EH (cell line): Measurements from ENCODE around the gene GIGYF2.

Experiments used
- DNase-seq: peaks from one replicate; pipeline ENCODE4 v3.0.0-alpha.2; 2015; ENCODE audit warnings: low read depth

GIGYF2 gene

DNA sequence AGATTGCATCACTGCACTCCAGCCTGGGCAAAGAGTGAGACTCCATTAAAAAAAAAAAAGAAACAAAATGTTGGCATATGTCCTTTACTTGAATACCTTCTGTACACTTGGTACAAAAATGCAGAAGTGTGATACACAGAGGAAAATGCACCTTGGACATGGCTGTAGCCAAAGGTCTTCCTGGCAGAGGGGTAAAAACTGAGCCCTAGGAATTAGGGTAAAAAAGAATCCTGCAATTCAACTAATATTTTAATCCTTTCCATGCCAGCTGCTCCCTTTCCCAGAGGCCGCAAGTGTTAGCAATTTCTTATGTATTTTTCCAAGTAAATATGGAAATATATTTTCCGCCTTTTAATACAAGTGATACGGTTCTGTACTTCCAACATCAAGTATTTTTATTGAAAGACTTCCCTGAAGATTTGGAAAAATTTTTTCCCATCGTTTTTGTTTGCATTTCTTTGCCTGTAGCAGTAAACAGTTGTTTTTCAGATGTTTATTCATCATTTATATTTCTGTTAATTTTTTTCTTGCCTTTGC is 53.1 kb downstream of the GIGYF2 start:
- no peak for DNase-seq

DNA sequence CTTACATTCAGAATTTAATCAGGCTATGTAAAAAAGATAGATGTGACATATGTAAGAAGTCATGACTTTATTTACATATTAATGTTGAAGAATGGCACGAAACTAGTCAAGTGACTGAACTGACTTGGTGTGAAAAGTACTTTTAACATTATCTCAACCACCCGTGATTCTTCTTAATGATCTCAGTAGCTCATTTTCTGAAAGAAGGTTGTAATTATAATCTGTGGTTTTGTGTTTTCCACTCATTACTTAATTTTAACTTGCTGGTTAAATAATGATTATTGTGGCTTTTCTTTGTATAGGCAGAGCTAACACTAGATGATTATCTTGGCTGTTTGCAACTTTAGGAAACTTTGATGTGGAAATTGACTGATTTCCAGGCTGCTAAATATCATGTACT is 60.8 kb downstream of the GIGYF2 start:
- DNase-seq = no peak

DNA sequence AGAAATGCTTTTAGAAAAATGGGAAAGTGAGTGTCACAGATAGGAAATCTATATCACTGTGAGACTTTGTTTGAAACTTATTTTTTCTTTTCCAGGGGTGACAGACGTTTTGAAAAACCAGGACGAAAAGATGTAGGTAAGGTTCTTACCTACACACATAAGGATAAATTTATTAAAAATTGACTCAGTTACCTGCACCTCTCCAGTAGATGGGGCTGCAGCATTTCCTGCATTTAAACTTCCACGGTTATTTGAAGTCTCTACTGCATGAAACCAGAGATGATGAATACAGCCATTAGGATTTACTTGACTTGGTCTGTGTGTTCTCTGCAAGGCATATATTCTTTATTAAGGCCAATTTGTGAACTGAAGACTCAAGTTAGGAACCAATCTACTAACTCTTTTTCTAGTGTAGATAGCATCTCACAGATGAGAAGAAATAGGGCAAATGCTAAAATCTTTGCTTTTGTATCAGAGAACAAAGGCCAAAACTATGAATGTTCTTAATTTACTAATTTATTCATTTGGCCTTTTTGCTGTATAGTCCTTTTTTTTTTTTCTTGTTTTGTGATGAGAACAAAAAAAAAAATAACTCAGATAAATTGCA is 64.3 kb downstream of the GIGYF2 start:
- DNase-seq = peak; percentile 46

DNA sequence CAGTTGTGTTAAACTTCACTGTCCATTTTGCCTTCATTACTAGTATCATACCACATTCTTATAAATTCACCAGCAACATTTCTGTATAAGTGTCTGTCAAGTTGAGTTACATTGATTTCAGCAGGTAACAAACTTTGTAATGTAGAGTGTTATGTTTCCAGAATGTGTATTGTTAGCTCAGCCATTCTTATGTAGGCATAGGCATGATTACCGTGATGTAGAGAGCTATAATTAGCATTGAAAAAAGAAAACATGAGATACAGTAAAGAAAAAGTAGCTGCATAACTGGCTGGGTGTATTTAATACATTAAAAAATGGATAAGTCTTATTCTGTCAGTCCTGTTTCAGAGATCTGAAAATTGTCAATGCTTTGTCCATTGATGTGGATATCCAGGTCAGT is 70.7 kb downstream of the GIGYF2 start:
- no peak for DNase-seq

DNA sequence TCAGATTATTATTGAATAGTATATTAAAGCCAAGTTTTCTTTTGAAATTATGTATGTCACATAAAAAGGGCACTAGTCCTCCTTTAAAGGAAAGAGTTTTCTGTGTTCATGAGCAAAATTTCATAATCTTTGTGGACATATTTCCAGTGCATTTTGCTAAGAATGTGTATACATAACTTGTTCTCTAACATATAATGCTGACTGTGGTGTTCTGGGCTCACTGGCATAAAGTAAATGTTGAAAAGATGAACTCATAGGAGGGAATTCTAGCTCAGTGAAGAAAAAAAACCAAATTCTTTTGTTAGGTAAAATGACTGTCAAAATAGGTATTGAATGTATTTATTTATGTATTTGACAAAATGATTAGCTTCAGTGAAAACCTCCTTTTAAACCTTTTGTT is 73.1 kb downstream of the GIGYF2 start:
- DNase-seq = no peak

DNA sequence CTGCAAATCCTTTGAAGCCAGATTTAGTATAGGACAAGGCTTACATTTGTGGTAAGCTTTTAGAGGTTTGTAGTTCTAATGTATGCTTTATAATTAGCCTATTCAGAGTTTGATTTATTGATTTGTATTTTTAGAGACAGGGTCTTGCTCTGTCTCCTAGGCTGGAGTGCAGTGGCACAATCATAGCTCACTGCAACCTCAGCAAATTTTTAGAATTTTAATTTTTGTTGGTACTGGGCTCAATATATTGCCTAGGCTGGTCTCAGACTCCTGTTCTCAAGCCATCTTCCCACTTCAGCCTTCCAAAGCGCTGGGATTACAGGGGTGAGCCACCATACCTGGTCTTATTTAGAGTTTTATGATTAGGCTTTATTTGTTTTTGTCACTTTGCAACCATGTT is 74.7 kb downstream of the GIGYF2 start:
- DNase-seq = no peak

DNA sequence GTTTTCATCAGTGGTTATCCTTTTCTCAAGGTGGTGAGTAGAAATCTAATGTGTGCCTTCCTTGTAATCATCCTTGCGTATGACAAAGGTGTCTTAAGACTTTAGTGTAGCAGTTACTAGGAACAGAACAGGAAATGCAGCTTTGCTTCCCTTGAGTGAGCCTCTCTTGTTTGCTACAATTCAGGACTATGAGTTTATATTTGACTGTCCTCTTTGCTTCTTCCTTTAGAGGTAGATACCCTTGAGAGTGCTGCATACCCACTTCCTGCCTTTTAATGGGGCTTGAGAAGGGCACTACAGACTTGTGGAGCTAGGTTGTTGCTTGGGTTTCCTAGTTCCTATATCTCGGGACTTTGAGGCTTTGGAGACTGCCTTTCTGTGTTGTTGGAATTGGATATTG is 75.4 kb downstream of the GIGYF2 start:
- DNase-seq = no peak

DNA sequence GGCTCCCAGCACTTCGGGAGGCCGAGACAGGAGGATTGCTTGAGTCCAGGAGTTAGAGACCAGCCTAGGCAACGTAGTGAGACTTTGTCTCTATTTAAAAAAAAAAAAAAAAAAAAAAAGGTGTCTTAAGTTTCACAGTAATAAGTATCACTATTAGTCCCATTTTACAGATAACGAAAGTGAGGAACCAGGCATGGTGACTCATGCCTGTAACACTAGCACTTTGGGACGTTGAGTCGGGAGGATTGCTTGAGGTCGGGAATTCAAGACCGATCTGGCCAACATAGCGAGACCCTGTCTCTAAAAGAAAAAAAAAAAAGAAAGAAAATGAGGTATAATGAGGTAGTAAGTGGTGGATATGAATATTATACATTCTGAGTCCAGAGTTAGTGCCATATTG is 76.7 kb downstream of the GIGYF2 start:
- no peak for DNase-seq

DNA sequence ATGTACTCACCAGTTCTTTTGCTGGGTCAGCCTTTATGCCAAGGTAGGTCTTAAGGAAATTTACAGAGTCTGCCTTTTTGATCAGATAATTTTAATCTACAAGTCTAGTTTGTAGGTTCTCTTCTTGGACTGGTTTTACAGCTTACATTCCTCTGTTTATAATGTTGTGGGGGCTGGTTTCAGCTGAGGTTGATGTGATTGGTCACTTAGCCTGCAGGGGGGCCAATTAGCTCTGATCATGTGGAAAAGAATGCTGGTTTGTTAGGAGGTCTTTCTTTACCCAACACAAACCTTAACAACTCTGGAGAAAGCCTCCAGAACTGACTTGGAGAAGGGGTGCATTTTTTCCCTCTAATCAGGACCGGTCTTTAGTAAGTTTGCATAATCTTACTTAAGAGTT is 79.3 kb downstream of the GIGYF2 start, which contains the start of gene KCNJ13:
KCNJ13 (minus strand) TSS at position 131 of the 400 bp plus-strand sequence. CDS start 5,203 bp downstream, outside the sequence.
- peak; percentile 61 for DNase-seq

DNA sequence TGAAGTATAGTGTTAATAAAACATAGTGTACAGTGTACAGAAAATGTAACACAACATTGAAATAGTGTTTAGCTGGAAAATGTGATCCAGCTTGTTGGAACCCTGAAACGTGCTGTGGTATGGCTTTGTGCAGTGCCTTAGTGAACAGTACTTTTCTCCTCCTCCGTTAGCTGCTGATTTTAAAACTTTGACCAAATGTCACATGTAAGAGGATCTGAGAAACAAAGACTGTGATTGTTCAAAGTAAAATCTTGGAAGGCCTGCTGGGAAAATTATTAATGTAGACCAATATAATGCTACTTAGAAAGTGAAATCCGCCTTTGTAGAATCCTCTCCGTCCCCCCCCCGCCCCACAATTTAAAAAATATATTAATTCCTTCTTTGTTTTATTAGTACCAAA is 80.1 kb downstream of the GIGYF2 start:
- no peak for DNase-seq

DNA sequence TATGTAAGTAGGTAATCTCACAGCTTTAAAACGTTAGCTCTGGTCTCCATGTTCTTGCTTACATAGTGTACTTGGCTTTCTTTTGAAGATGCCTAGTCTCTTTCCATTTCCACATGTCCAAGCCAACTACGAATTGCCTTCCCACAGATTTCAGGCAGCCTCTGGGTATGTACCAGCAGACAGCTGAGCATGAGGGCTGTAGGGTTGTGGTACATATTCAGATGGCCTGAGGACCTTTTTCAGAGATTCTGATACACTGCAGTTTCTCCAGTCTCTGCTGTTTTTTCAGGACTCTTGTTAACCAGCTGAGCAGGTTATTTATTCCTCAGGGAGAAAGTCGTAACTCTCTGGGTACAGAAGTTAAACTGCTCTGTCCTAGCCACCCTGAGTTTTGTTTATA is 82.3 kb downstream of the GIGYF2 start:
- no peak for DNase-seq

DNA sequence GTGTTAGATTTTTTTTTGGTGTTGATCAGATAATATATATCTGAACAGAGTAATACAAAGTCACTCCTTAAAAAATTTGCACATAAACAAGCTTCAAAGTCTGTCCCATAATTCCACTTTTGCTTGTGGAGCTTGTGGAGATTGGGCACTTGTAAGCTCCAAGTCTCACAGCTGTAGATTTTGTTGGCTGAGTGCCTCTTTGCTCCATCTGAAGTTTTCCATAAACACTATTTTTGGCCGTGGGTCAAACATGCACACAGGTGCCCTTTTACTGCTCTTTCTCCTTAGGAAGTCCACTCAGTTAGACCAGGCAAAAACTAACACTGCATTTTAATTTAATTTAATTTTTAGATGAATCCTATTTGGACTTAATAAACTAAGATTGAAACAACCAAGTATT is 82.8 kb downstream of the GIGYF2 start:
- DNase-seq = no peak

DNA sequence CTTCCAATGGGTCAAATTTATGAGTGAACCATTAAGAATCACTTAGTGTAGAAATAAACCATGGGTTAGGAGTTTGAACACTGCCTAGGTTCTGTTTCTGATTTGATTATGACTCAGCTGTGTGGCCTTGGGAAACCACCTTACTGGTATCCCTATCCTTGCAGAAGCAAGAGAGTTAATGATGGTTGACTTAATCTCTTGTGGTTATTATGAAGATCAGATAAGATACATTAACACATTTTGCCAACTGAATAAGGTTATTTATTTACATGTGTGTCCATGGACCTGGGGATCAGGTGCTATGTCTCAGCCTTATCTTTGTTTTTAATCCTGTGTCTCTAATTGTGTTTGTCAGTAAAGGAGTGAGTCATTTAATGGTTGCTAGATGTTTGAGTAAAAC is 84.6 kb downstream of the GIGYF2 start:
- peak; percentile 68 for DNase-seq

DNA sequence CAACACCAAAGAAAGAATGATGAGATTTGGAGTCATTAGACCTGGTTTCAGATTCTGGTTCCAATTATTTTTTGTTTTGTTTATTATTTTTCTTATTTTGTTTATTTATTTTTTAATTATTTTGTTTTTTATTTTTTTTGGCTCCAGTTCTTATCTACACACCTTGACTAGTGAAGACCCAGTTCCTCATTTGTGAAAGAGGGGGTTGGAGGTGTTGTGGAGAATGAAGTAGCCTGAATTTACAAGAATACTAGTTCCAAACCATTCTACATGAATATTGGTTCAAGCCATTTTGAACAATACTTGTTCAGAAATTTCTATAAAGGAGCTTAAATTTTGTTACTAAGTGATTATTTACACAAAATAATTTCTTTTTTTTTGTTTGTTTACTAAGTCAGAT is 86.1 kb downstream of the GIGYF2 start:
- no peak for DNase-seq

DNA sequence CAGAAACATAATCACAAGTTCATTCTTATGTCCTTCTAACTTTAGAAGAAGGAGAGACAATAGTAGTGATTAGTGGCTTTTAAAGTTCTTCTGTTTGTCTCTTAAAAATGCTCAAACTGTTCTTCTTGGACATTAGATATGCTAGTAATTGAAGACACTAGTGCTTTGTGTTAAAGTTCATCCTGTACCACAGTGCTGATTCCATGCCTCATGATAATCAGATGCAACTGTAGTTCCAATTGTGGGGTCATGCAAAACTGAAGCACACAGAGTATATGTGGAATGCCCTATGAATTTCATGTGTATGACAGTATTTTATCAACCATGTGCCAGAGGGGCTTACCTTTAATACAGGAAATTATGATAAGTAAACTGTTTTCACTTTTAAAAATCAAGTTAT is 90.7 kb downstream of the GIGYF2 start:
- DNase-seq = no peak

DNA sequence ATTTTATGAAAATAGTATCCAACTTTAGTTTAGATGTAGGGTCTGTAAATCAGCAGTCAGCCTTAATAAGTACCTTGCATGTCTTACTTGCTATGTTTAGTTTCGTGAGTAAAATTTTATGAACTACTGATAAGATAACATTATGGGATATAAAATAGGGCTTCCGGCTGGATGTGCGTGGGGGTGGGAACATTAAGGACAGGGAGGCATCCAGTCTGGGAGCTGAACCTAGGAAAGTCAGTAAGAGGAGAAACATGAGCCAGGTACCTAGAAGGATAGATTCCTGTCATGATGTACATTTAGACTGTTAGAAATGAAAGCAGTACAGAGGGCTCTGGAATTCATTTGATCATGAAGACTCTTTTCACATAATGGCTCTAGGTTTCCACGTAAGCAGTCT is 92.0 kb downstream of the GIGYF2 start:
- no peak for DNase-seq

DNA sequence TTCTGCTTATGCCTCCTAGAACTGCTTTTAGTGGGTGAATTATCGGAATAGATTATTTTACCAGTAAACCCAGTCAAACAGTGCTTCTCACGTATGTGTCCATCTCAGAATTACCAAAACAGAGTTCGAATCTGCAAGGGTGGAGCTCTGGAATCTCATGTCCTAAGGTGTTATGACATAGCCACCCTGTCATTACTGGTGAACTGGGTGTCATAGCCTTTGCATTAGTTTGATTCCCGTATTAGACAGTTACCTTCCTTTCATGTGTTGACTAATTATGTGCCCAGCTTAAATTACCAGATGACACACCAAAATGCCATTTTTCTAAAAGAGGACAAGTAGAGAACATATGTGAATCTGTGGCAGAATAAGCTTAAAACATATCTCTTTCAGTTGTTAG is 94.4 kb downstream of the GIGYF2 start:
- no peak for DNase-seq

DNA sequence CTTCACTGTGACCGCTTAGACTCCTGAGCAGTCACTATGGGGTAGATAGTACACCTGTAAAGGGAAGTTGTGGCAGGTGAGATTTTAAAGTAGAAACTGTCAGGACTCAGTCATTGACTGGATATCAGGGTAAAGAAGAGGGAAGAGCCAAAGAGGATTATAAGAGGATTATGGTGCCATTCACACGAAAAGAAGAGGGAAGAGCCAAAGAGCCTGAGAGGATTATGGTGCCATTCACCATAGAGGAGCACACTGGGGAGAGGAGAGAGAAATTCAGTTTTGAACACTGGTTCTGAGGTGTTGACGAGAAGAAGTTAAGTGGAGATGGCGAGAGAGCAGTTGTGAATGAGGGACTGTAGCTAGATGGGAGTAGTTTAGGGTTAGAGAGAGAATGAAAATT is 96.1 kb downstream of the GIGYF2 start:
- no peak for DNase-seq

DNA sequence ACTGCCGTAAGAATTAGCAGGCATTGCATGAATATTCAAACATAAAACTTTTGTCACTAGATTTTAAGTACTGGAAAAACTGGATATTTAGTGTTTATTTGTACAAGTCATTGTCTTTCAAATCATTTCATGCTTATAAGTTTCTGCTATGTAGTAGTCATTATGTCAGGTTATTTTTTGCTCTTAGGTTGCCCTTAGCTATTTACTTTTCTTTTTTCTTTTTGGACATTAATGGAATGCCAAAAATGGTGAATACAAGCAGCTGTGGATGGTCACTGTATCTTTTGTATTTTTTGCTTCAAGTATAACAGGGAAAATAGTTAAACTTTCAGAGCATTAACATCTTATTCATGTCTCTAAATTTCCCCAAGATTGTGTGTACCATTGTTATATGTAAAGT is 97.8 kb downstream of the GIGYF2 start:
- DNase-seq = peak; percentile 7

DNA sequence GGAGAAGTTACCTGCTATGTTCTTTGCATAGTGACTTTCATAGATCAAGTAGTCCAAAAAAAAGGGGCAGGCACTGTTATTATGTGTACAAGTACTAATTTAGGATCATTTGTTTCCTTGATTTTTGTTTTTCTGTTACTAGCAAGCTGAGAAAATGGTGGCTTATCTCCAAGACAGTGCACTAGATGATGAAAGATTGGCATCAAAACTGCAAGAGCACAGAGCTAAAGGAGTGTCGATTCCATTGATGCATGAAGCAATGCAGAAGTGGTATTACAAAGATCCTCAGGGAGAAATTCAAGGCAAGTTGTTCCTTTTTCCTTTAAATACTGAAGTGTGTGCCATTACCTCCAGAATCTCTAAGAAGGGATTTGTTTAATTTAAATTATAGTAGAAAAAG is 98.8 kb downstream of the GIGYF2 start:
- DNase-seq = peak; percentile 9

DNA sequence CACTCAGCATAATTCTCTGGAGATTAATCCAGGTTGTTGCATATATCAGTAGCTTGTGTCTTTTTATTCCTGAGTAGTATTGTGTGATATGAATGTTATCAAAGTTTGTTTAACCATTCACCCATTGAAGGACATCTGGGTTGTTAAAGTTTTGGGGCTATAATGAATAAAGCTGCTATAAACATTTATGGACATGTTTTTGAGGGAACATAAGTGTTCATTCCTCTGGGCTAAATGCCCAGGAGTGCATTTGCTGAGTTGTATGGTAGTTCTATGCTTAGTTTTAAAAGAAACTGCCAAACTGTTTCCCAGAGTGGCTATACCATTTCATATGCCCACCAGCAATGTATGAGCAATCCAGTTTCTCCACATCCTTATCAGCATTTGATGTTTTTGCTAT is 101.1 kb downstream of the GIGYF2 start:
- no peak for DNase-seq

DNA sequence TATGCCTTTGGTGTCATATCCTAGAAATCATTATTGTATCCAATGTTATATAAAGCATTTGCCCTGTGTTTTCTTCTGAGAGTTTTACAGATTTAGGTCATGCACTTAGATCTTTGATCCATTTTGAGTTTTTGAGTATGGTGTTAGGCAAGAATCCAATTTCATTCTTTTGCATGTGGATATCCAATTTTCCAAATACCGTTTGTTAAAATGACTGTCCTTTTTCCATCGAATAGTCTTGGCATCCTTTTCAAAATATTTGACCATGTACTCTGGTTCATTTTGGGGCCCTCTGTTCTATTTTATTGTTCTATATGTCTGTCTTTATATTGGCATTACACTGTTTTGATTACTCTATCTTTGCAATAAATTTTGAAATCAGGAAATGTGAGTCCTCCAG is 103.0 kb downstream of the GIGYF2 start:
- no peak for DNase-seq

DNA sequence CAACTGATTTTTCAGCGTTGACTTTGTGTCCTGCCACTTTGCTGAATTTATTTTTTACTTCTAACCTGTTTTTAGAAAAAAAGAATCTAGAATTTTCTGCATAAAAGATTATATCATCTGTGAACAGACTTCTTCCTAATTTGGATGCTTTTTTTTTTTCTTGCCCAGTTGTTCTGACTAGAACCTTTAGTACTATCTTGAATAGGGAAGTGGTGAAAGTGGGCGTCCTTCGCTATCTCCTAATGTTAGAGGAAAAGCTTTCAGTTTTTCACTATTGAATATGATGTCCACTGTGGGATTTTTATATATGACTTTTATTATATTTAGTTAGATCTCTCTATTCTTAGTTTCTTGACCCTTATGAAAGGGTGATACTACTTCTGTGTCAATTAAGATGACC is 105.0 kb downstream of the GIGYF2 start:
- DNase-seq = no peak

DNA sequence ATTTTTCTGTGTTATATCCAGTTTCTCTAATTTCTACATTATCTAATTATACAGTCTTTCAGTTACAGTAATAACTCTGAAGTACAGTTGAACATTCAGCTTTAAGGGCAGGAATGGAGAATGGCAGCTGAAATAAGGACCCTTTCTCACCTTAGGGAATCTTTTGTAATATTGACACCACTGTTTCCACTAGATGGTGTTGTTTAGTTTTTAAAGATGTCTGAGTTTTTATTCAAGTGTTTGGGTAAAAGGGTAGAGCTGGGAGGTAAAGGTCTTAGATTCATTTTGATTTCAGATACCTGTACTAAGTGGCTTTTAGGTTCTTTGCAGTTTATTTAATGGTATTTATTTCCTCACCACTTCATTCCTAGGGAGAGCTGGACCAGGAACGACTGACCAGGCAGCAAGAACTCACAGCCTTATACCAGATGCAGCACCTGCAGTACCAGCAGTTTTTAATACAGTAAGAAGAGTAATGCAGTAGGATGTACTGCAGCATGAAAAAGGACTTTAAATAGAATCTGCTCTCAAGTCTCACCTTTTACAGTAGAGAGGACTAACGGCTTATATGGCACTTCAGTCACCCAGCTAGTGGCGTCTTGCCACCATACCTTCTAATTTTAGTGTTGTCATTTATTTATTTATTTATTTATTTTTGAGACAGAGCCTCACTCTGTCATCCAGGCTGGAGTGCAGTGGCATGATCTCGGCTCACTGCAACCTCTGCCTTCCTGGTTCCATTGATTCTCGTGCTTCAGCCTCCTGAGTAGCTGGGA is 112.4 kb downstream of the GIGYF2 start:
- DNase-seq = no peak
